Stimulated activated CD4-positive, alpha-beta T cell treated with anti-CD3 and anti-CD28 coated beads, TNF-alpha, amount 100 ng/mL, for 1 hour (primary cell): ENCODE data around the gene ELOF1.
"Not testable (repeated sequence)": the region's sequence is repeated elsewhere in the genome, so short reads cannot be mapped to it uniquely, and the experiment has no call there.

Experiments
- DNase-seq, 3 donors: peaks; one replicate each; pipeline ENCODE4 v3.0.0-alpha.2; 2020; ENCODE audit warnings: low read depth in 3 of 3, low spot score in 1 of 3

Gene ELOF1

GRCh38 chr19:11570039-11570462 lies 11.0 kb upstream of the ELOF1 start:
- DNase-seq, result no peak

- DNase-seq, result no peak
These were observed 7.1 kb upstream of the ELOF1 start for GRCh38 chr19:11566164-11566563.

DNA sequence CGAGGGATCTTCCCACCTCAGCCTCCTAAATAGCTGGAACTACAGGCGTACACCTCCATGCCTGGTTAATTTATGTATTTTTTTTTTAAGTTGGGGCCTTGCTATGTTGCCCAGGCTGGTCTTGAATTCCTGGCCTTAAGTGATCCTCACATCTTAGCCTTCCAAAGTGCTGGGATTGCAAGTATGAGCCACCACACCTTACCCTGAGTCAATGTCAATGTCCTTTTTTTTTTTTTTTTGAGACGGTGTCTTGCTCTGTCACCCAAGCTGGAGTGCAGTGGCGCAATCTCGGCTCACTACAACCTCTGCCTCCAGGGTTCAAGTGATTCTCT lies 6.6 kb upstream of the ELOF1 start:
- not testable (repeated sequence) for DNase-seq

DNA sequence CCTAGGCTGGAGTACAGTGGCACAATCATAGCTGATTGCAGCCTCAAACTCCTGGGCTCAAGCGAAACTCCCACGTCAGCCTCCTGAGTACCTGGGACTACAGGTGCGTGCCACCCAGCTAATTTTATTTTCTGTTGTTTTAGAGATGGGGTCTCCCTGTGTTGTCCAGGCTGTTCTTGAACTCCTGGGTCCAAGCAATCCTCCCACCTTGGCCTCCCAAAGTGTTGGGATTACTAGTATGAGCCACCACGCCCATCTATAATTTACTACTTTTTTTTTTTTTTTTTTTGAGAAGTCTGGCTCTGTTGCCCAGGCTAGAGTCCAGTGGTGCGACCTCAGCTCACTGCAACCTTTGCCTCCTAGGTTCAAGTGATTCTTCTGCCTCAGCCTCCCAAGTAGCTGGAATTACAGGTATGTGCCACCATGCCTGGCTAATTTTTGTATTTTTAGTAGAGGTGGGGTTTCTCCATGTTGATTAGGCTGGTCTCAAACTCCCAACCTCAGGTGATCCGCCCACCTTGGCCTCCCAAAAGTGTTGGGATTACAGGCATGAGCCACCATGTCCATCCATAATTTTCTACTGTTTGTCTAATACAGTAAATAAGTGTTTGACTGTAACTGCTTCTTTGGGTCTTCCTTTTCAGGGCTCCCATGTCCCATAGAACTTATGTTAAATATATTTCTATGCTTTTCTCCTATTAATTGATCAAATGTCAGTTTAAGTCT lies 5.2 kb upstream of the ELOF1 start:
- not testable (repeated sequence) for DNase-seq

- no peak for DNase-seq
These were observed 4.5 kb upstream of the ELOF1 start for GRCh38 chr19:11563532-11563931.

GRCh38 chr19:11560404-11561051 lies 1.5 kb upstream of the ELOF1 start:
- DNase-seq, result no peak

DNA sequence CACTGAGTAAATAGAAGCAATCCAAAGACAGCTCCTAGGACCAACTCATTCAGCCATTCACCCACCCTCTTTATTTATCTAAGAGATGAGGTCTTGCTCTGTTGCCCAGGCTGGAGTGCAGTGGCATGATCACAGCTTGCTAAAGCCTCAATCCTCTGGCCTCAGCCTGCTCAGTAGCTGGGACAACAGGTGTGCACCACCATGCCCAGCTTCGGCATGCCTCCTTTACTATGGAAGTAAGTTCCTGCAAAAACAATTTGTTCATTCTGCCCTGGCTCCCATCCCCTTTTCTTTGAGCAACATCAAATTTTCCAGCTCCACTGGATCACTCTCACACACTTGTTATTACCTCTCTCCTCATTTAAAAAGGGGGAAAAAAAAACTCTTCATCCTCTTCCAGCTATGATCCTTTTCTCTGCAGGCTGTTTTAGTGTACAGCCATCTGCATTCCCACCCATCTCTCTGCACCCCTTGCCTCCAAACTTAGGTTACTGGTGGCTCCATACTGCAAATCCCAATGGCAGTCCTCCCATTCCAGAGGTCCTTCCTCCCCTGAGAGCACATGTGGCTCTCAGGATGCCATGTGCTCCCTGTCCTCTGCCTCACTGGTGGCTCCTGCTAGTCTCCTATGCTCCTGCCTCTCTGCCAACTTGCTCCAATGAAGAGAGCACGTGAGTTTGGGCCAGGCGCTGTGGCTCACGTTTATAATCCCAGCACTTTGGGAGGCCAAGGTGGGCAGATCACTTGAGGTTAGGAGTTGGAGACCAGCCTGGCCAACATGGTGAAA lies 2.2 kb downstream of the ELOF1 start:
- no peak for DNase-seq

GRCh38 chr19:11555246-11555645 lies 3.8 kb downstream of the ELOF1 start:
- DNase-seq, result no peak

DNA sequence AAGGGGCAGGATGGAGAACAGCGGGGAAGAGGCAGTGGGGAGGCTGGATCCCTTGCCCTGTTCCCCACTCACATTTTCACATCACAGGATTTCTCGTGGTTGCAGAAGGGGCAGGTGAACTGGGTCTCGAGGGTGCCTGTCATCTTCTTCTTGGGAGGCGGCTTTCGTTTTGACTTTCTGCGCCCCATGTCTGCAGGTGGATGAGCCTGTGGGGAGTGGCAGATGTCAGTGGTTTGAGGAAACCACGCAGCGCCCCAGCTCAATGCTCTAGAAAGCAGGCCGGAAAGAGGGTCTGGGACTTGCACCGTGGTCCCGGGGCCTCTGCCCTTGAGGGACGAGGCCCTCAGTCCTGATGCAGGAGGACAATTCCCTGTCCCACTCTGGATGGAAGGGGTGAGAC lies 4.9 kb downstream of the ELOF1 start:
- no peak for DNase-seq

- DNase-seq, result no peak
These were observed 6.2 kb downstream of the ELOF1 start for GRCh38 chr19:11552666-11553372.

DNA sequence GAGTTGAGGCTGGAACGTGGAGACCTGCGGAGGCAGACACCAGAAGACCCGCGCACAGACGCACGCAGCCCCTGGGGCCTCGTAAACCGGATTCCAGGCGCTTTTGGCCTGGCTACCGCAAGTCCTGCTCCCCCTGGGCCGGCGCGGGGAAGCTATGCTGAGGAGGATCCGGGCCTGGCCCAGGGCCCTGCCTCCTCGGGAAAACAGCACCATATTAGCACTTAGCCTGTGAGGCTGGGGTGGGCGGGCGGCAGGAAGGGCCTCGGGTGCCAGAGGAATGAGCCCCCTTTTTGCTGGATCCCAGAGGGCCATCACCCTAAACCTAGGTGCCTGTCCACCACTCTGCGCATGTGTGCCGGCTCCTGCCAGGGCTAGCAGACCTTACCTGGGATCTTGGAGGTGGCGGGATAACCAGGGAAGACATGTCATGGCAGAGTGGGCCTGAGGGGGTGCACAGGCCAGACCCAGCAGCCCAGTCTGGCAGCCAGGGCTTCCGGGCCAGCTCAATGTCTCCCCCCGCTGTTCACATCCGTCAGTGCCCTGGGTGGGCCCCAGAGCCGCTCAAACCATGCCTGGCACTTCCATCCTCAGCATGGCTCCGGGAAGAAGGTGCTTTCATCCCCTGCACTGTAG lies 7.3 kb downstream of the ELOF1 start:
- no peak for DNase-seq

DNA sequence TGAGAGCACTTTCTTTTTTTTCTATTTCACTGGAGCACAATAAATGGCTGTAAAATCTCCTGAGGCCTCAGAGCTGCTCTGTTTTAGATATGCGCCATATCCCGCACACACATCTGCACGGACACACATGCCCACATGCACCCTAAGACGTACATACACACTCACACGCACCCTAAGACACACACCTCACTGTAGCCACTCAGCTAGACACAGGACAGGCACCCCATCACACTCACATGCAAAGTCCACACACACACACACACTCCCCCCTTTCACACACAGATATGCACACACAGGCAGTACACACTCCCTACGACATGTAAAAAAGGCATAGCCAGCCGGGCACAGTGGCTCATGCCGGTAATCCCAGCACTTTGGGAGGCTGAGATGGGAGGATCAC lies 8.8 kb downstream of the ELOF1 start:
- no peak for DNase-seq

GRCh38 chr19:11549386-11549953 lies 9.6 kb downstream of the ELOF1 start:
- no peak for DNase-seq

- no peak for DNase-seq
These were observed 10.9 kb downstream of the ELOF1 start for GRCh38 chr19:11547929-11548700.

DNA sequence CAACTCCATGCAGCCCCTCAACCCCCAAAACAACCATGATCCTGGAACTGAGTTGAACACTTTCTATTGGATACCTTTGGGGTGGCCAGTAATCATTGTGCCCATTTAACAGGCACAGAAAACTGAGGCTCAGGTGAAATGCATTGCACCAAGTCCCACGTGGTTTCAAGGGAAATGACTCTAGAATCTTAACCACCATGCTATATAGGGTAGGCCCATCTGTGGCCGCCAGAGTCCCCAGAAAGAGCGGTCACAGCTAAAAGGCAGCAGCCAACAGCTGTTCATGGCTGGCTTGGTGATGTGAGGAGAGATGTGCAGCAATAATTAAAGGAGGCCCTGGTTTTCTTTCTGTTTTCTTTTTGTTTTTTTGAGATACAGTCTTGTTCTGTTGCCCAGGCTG lies 17.8 kb downstream of the ELOF1 start:
- DNase-seq, result no peak

DNA sequence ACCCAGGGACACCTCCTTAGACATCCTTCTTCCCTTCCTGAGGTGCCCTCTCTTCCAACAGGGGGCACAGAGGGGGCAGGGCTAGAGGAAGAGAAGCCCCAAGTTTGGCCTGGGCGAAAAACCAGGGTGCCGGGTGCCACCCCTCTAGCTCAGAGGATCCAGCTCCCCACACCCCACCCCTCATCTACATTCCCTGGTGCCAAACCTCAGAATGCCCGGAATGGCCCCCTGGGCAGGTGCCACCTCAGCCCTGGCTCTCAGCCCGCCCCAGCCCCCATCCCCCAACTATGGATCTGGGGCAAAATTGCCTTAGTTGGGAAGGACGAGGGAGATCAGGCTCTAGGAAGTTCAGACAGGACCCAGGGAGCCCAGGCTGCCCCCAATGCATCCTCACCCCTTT lies 18.4 kb downstream of the ELOF1 start:
- DNase-seq, result no peak

DNA sequence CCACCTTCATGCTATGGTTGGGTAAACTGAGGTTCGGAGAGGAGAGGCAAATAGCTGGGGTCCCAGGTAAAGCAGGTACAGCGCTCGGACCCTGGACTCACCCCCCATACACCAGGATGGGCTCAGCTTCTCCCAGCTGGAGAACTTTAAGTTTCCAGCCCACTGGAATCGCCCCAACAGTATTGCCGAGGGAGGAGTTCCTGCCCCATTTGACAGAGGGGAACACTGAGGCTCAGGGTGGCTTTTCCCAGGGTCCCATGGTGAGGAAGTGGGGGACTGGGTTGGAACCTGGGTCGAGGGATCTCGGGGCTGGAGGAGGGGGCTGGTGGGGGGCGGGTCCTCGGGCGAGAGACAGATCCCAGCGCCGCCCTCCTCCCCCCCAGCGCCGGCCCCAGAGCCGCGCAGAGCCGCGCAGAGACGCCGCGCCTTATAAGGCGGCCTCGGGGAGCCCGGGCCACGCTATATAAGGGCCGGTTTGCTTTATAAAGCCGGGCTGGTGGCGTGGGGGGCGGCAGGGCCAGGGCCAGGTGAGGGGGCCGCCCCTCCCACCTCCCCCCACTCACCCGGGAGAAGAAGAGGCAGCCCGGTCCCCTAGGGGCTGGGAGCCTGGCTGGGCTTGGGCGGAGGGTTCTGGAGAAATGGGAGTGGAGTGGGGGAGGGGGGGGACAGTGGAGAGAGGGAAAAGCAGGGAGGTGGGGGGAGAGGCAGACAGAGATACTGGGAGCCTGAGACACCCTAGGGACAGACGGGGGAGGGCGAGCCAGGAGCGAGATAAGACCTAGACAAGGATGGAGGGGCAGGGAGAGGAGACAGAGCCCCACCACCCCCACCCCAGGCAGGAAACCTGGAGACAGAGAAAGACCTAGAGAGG lies 19.3 kb downstream of the ELOF1 start:
- no peak for DNase-seq

DNA sequence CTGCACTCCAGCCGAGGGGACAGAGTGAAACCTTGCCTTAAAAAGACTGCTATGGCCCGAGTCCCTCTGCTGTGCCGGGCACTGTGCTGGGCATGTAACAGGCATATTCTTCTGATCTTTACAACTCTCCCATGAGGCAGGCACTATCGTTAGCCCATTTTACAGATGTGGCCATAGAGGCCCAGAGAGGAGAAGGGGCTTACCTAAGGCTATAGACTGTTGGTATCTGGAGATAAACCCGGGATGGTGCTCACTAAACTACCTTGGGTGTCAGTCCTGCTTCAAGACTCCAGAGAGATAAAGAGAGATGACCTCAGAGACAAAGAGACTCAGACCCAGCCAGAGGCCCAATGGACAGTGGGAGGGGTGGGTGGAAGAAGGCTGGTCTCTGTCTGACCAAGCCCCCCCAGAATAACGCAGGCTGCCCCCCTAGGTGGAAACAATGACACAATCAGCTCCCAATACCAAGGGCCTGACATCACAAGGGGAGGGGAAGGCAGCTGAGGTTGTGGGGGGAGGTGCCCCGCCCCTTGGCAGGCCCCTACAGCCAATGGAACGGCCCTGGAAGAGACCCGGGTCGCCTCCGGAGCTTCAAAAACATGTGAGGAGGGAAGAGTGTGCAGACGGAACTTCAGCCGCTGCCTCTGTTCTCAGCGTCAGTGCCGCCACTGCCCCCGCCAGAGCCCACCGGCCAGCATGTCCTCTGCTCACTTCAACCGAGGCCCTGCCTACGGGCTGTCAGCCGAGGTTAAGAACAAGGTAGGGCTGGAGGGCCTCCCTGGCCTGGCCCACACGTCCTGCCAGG lies 20.6 kb downstream of the ELOF1 start, which contains the start of gene CNN1:
TSS of gene CNN1 (plus strand) at position 620 of the 805 bp plus-strand sequence. CDS start at position 697, 77 bp downstream.
- DNase-seq, result no peak
